HepG2 (cell line): Measurements from ENCODE around the gene SEZ6. TPM values are rescaled to one million over a fixed set of nuclear protein-coding genes. Genes with fewer than 3 reads are reported as not detected.

Experiments used
- GABPA ChIP-seq, 2 experiments: IDR thresholded peaks; 2 replicates each; pipeline ENCODE4 v1.6.1; 2011 to 2016; ENCODE audit warnings: low read depth in 2 of 2, low read length in 1 of 2, missing biosample characterization in 1 of 2, missing genetic modification characterization in 1 of 2
- HMG20A ChIP-seq: IDR thresholded peaks from 2 replicates; pipeline ENCODE4 v1.6.1; 2016; ENCODE audit warnings: borderline replicate concordance
- HMG20B ChIP-seq: conservative IDR thresholded peaks from 2 replicates; pipeline ENCODE4 v1.6.1; 2016; ENCODE audit warnings: missing genetic modification reagents, missing compliant biosample characterization
- HMGA1 ChIP-seq: sonication (generic); formaldehyde crosslinking; conservative IDR thresholded peaks from 2 replicates; pipeline ENCODE4 v1.4.0; 2020; ENCODE audit warnings: missing genetic modification reagents
- KDM5A ChIP-seq: fragments of 200-600 bp; sonication (generic); IDR thresholded peaks from 2 replicates; pipeline ENCODE4 v1.7.0; 2018; ENCODE audit warnings: antibody characterized with exemption, mild to moderate bottlenecking, low read length, borderline replicate concordance
- MAFF ChIP-seq: IDR thresholded peaks from 2 replicates; pipeline ENCODE4 v1.6.1; 2011; ENCODE audit warnings: low read depth, low read length, improper control_type of control experiment
- NR2F6 ChIP-seq, 2 experiments: IDR thresholded peaks; 2 replicates each; pipeline ENCODE4 v1.6.1; 2016; ENCODE audit warnings: antibody characterized with exemption in 1 of 2, mild to moderate bottlenecking in 1 of 2
- PHF20 ChIP-seq: sonication (generic); formaldehyde crosslinking; IDR thresholded peaks from 2 replicates; pipeline ENCODE4 v1.5.0; 2020; ENCODE audit warnings: mild to moderate bottlenecking, missing genetic modification reagents
- PLRG1 ChIP-seq: fragments of 450-650 bp; conservative IDR thresholded peaks from 2 replicates; pipeline ENCODE4 v1.6.1; 2016
- SIX1 ChIP-seq: sonication (generic); formaldehyde crosslinking; IDR thresholded peaks from 2 replicates; pipeline ENCODE4 v1.4.0; 2020; ENCODE audit warnings: missing genetic modification reagents, borderline replicate concordance
- SNAI1 ChIP-seq: sonication (generic); formaldehyde crosslinking; IDR thresholded peaks from 2 replicates; pipeline ENCODE4 v1.5.0; 2020; ENCODE audit warnings: mild to moderate bottlenecking, missing genetic modification reagents, borderline replicate concordance
- TAF1 ChIP-seq: sonication (generic); formaldehyde crosslinking; IDR thresholded peaks from 2 replicates; pipeline ENCODE4 v1.4.0; 2020; ENCODE audit warnings: missing genetic modification reagents
- YEATS4 ChIP-seq: sonication (generic); formaldehyde crosslinking; IDR thresholded peaks from 2 replicates; pipeline ENCODE4 v1.4.0; 2020; ENCODE audit warnings: missing genetic modification reagents, borderline replicate concordance
- ZBTB38 ChIP-seq: sonication (generic); formaldehyde crosslinking; IDR thresholded peaks from 2 replicates; pipeline ENCODE4 v1.5.1; 2020; ENCODE audit warnings: mild to moderate bottlenecking, missing genetic modification reagents
- ZBTB46 ChIP-seq: sonication (generic); formaldehyde crosslinking; IDR thresholded peaks from 2 replicates; pipeline ENCODE4 v1.4.0; 2020; ENCODE audit warnings: mild to moderate bottlenecking, missing genetic modification reagents, borderline replicate concordance
- ZBTB7A ChIP-seq: sonication (generic); formaldehyde crosslinking; IDR thresholded peaks from 2 replicates; pipeline ENCODE4 v1.8.0; 2022; ENCODE audit warnings: mild to moderate bottlenecking, missing genetic modification reagents
- ZNF101 ChIP-seq: sonication (generic); formaldehyde crosslinking; IDR thresholded peaks from 2 replicates; pipeline ENCODE4 v1.4.0; 2020; ENCODE audit warnings: mild to moderate bottlenecking, low read depth, missing genetic modification reagents, borderline replicate concordance
- ZNF142 ChIP-seq: sonication (generic); formaldehyde crosslinking; IDR thresholded peaks from 2 replicates; pipeline ENCODE4 v1.4.0; 2020; ENCODE audit warnings: missing genetic modification reagents
- ZNF225 ChIP-seq: sonication (generic); formaldehyde crosslinking; IDR thresholded peaks from 2 replicates; pipeline ENCODE4 v1.4.0; 2020; ENCODE audit warnings: mild to moderate bottlenecking, missing genetic modification reagents
- ZNF234 ChIP-seq: sonication (generic); formaldehyde crosslinking; conservative IDR thresholded peaks from 2 replicates; pipeline ENCODE4 v1.5.1; 2020; ENCODE audit warnings: mild to moderate bottlenecking, missing genetic modification reagents
- ZNF335 ChIP-seq: sonication (generic); formaldehyde crosslinking; IDR thresholded peaks from 2 replicates; pipeline ENCODE4 v1.4.0; 2020; ENCODE audit warnings: missing genetic modification reagents
- ZNF572 ChIP-seq: sonication (generic); formaldehyde crosslinking; IDR thresholded peaks from 2 replicates; pipeline ENCODE4 v1.5.1; 2020; ENCODE audit warnings: mild to moderate bottlenecking, missing genetic modification reagents
- ZNF660 ChIP-seq: sonication (generic); formaldehyde crosslinking; IDR thresholded peaks from 2 replicates; pipeline ENCODE4 v1.5.1; 2020; ENCODE audit warnings: mild to moderate bottlenecking, low read depth, missing genetic modification reagents, borderline replicate concordance
- ZNF672 ChIP-seq: sonication (generic); formaldehyde crosslinking; IDR thresholded peaks from 2 replicates; pipeline ENCODE4 v1.8.1; 2022; ENCODE audit warnings: missing genetic modification reagents
- ZSCAN20 ChIP-seq: sonication (generic); formaldehyde crosslinking; IDR thresholded peaks from 2 replicates; pipeline ENCODE4 v1.4.0; 2020; ENCODE audit warnings: missing genetic modification reagents, mild to moderate bottlenecking, borderline replicate concordance
- polyA plus RNA-seq, 8 experiments: library from polyadenylated mRNA; depleted of rRNA in 3 of 8; stranded (reverse) in 7 of 8; unstranded in 1 of 8; fragments of >200 nt; fragmentation: Illumina TruSeq in 4 of 8; extraction: Trizol in 4 of 8; gene quantifications; 2 replicates each; pipeline versions ENCODE4 v1.2.1 to v1.2.3, GENCODE V29; 2011 to 2016; ENCODE audit warnings: low read depth in 4 of 8, missing spikeins in 1 of 8, mixed read lengths in 1 of 8; ENCODE audit not compliant: insufficient read depth in 1 of 8
- total RNA-seq, 5 experiments: library from RNA; depleted of rRNA; stranded (reverse); fragments of >200 nt; fragmentation: Illumina TruSeq; extraction: Trizol; gene quantifications; 2 replicates each; pipeline ENCODE4 v1.2.3, GENCODE V29; 2016; ENCODE audit warnings: low read depth in 1 of 5

SEZ6 gene
- total and polyA plus RNA-seq, 2 of the 13 experiments (the other 11 are each of a cell fraction or from before 2014, with no cell fraction given): not detected

DNA sequence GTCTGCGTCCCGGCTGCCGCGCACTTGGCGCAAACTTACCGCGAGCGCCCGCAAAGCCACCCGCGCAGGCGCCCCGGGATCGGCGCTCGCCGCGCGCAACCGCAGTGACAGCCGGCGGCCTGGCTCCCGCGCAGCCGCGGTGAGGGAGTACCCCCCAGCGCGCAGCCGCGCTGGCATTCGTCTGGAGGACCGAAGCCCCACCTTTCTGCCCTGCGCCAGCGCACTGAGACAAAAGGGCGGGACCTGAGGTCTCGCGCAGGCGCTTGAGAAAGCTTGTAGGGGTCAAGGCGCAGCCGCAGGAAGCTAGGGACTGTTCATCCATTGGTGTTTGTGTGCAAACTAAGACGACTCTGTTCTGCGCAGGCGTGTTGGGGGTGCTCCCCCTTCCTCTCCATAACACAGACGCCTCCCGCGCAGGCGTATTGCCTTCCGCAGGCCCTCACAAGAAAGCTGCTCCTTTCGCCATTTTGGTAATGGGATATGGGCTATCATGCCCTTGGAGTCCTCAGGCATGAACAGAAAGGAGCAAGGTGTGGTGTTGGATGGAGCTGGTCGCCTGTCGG lies 54.3 kb downstream of the SEZ6 start, which contains the start of gene PHF12 (continued):
- no peak; the same call in 1 of the 2 replicates for TF ChIP-seq PHF20
- no peak for TF ChIP-seq ZNF234
- no peak for TF ChIP-seq HMGA1 (CRISPR knock-in tag)
- no peak for TF ChIP-seq HMG20A (CRISPR knock-in tag)
- no peak for TF ChIP-seq HMG20B (CRISPR knock-in tag)
- TF ChIP-seq ZNF101 (CRISPR knock-in tag): no peak
- TF ChIP-seq ZNF142 (CRISPR knock-in tag): no peak
- TF ChIP-seq ZNF660 (CRISPR knock-in tag): no peak
- no peak for TF ChIP-seq ZNF672 (CRISPR knock-in tag)
- TF ChIP-seq GABPA (IDR thresholded peaks at IDR 0.05; ENCODE audit: low read depth, low read length): no peak
- TF ChIP-seq GABPA (CRISPR knock-in tag; IDR thresholded peaks at IDR 0.05; ENCODE audit: low read depth): peak; percentile 43
- no peak for TF ChIP-seq NR2F6 (IDR thresholded peaks at IDR 0.05)
- TF ChIP-seq NR2F6 (CRISPR knock-in tag; IDR thresholded peaks at IDR 0.05): no peak
- TF ChIP-seq ZSCAN20 (CRISPR knock-in tag): no peak
- no peak for TF ChIP-seq ZNF335 (CRISPR knock-in tag)
- no peak for TF ChIP-seq KDM5A
- TF ChIP-seq SIX1 (CRISPR knock-in tag): peak; percentile 85; the same call in 1 of the 2 replicates
- peak; percentile 75; the same call in 1 of the 2 replicates for TF ChIP-seq TAF1 (CRISPR knock-in tag)
- no peak for TF ChIP-seq PLRG1
- TF ChIP-seq YEATS4 (CRISPR knock-in tag): peak; percentile 76; the same call in 1 of the 2 replicates
- no peak for TF ChIP-seq ZBTB38 (CRISPR knock-in tag)
- no peak; the same call in 1 of the 2 replicates for TF ChIP-seq MAFF
- TF ChIP-seq ZNF572 (CRISPR knock-in tag): peak; percentile 78; the same call in 1 of the 2 replicates
- TF ChIP-seq ZBTB7A (CRISPR knock-in tag): no peak
- no peak for TF ChIP-seq ZNF225 (CRISPR knock-in tag)
- TF ChIP-seq SNAI1: no peak
- TF ChIP-seq ZBTB46 (CRISPR knock-in tag): no peak
